GM21367 (cell line): Measurements from ENCODE around the gene SSR2.
A peak's percentile ranks its signal among the peaks of the same experiment; 100 is the strongest.
"Not testable (repeated sequence)": the region's sequence is repeated elsewhere in the genome, so short reads cannot be mapped to it uniquely, and the experiment has no call there.

Experiments used
- ATAC-seq: cut with Tn5 transposase; IDR thresholded peaks from one replicate; pipeline ENCODE4 v1.9.1; 2021; ENCODE audit not compliant: unreplicated experiment

The SSR2 gene

DNA sequence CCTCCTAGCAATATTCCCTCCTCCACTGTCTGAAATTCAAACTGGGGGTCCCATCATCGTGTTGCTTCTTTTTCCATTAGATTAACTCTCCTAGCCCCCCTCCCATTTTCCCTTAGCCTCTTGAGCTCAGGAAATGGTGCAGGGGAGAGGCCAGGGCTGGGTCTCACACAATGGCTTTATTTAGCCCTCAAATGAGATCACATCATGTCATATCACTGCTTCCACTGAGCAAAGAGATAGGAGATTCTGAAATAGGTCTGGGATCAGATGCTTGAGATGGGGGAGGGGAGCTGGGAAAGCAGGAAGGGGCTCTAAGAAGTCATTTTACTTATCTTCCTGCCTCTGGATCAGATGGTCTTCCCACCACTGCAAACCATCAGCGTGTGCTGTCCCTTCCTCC, 24.6 kb downstream of the SSR2 start:
- no peak for ATAC-seq

DNA sequence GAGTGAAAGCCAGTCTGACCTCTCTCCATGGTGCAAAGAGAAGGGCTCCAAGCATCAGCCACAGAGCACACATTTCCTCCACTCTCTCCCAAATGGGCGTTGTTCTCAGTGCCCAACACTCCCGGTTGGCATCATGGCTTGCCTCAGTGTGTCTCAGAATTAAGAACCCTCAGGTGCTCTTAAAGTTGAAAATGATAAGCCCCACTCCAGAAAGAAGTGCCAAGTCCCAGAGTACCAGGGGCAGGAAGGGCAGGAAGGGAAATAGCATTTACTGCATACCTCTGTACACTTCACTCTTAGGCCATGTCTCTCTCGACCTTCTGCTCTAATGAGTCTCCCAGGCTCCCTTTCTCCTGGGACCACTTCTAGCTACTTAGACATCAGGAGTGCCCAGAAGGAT, 27.2 kb downstream of the SSR2 start:
- no peak for ATAC-seq

DNA sequence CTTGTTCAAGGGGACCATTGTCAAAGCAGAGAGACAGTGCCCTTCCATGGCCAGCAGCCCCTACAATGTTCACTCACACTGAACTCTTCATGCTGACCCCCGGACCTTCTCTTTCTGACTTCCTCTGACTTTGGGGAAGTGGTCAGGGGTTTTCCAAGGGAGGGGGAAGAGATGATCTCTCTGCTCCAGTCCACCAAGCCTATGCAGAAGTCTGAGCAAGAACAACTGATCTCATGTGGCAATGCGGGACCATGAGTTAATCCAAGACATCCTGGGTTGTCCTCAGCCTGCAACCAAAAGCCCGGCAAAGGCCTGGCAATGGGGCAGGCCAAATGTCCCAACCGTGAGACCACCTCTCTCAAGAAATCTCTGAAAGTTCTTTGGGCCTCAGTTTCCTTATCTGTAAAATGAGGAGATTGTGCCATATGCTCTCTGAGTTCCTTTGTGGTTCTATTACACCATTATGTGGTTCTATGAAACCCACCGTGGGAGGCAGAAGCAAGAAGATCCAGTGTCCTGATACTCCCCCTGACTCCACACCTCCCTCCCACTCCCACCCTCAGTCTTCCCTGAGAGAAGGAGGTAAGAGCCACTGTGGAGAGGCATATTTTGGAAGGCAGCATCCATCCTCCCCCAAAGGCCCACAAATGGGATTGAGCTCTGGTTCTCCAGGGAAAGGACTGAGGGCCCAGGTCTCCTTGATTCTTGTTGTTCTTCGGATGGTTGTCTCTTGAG, 30.6 kb downstream of the SSR2 start:
- ATAC-seq = no peak

DNA sequence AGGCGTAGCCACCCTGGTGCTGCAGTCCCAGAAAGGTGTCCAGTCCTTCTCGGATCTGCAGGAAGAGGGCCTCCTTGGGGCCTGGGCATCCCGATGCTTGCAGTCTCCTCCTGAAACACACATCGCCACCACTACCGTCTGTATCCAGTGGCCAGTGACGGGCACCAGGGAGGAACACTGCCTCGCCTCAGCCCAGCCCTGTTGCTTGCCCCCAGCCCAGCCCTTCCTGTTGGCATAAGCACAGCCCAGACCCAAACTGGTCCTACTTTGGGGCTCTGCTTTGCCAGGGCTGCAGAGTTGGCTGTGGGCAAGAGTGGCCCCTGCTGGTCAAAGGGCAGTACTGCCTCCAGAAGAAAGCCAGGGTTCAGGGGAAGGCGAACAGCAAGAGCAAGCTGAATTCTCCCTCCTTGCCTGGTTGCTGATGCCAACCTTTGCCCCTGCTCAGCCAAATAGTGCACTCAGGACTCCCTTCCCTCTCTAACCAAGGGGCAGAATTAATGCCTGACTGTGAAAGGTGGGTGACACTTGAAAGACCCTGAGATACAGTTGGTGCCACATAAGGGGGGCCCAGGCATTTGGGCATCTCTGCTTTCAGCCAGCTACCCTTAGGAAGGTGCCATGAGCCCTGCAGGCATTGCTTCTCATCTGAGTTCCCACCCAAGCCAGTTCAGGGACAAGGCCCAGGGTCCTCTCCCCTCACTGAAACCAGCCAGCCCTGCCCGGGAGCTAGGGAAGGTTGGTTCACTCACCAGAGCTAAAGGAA, 31.3 kb downstream of the SSR2 start:
- no peak for ATAC-seq

DNA sequence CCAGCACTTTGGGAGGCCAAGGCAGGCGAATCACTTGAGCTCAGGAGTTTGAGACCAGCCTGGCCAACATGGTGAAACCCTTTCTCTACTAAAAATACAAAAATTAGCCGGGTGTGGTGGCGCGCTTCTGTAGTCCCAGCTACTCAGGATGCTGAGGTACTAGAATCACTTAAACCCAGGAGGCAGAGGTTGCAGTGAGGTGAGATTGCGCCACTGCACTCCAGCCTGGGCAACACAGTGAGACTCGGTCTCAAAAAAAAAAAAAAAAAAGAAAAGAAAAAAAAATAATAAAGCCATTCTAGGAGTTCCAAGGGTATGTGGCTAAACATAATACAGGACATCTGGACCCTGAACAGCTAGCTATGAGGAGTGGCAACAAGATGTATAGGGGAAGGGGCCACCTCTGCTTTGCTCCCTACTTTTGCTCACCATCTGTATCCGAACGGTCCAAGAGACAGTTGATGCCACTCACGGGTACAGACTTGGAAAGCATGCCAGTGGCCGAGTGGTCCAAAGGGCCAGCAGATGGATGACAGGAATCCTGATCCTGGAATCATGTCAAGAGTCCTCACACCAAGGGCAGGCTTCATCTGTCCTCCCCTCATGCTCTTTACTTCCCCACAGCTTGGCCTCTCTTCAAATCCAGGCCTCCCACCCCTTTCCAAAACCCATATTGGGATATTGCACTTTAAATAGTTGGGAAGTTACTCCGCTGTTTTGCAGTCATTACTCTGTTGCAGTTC, 35.7 kb downstream of the SSR2 start:
- not testable (repeated sequence) for ATAC-seq

DNA sequence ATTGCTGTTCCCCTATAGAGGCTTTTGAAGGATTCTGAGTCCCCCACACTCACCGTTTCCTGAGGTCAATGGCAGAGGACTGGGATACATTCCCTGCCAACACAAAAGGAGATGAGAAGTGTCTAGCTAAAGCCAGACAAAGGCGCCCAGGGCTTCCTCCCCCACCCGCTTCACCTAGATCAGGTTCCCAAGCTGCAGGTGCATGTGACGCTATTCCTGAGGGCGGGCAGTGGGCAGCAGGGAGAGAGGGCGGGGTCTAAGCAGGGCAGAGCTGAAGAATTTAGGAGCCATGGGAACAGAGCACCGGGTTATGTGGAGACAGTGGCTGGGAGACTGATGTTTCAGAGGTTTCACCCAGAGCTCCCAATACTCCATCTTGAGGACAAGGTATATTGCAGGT, 36.4 kb downstream of the SSR2 start:
- ATAC-seq = no peak

DNA sequence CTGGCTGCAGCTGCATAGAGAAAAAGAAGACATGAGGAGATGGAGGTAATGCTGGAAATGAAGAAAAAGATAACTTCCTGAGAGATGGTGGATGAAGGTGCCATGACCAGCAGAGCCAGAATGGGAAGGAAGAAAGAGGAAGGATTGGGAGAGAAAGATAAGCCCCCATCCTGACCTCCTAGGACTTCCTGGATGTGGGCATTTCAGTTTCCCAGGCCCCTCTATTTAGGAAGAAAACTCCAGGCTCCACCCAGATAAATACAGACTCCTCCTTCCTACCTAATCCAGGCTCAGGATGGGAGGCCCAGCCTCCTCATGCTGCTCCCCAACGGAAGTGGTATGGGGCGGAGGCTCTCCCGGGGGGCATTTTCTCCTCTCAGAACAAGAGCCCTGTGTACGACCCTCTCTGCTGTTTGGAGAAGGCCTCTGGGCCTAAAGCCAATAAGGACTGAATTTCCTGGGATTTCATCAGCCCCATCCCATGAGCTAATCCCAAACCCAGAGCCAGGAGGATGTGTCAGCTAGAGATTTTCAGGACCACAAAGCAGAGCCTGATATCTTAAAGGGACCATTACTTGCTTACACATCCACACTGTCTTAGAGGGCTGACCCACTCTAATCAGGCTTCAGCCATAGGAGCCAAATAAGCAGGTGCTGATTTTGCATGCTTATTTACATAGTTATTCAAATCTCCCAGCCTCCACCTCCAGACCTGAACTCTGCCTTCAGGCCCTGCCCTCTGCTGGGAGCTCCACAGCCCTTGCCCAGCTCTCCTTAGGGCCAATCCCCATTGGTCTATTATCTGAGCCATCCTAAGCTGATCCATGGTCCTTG, 37.3 kb downstream of the SSR2 start:
- ATAC-seq = no peak

DNA sequence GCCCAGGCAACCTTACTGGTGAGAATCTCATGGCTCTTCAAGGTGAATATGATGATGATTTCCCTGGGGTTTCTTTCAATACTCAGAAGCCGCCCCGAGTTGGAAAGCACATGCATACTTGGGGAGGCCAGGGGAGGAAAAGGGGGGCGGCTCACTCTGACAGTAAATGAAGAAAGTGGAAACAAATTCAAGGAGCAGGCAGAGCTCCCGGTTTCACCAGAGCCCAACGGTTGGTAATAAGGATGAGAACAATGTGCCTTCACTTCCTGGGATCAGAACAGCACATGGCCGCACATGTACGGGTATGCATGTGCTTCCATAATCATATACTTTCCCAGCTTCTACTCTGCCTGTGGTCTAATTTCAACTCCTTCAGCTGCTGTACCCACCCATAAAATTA, 38.6 kb downstream of the SSR2 start:
- no peak for ATAC-seq

DNA sequence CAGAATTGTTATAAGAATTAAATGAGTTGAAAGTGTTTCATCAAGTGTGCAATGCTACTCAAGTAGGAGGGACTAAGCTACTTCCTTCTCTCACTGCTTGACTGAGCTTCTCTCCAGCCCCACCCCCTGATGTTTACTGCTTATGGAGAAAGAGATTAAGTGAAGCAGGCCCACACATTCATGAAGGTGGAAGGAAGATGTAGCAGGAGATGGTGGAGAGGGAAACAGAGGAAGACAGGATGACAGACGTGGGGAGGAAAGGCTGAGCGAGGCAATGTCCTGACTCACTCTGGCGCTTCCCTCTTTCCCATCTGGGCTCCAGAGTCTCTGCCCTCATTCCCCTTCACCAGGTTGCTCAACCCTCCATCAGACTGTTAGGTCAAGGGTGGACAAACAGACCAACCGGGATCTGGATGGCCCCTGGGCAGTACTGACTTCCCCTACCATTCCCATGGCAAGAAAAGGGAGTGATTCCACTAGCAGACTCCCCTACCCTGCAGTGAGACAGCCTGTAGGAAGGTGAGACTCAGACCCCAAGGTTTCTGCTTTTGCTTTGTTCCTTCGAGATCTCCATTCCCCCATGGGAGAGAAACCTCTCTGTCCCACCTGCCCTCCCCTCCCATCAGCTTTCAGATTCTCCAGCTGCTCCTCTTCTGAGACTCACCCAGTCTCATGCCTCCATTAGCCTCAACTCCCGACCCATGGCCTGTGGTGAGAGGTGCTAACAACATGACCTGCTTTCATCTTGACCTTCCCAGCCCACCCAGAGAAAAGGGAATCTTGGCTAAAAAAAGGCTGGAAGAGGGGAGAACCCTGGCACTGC, 39.3 kb downstream of the SSR2 start:
- no peak for ATAC-seq

DNA sequence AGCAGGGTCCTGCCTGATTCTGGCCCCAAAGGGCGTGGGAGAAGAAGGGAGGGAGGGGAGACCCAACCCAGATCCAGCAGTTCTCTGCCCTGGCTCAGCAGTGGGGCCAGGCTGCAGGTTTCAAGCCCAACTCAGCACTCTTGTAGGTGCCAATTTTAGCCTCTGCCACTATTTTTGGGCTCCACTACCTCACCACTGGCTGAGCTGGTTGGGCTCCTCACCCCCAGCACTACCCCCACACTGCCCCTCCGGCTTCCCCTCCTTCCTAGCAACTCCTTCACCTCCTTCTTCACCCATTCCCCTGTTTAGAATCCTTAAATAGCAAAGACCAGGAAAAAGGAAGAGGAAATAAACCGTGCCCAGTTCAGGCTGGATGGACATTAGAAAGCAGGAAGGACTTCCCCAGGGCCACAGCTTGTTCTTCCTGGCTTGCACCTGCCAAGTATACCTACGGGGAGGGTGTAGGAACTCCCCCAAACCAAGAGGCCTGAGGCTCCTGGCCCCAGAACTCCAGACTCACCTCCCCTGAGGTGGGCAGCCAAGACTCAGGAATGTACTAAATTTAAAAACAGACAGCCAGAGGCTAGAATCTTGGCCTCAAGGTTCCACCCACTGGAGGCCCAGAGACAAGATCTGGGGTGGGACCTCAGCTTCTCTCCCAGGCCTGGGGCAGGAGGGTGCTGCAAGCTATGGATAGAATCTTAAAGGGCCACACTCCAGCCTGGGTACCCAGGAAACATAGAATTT, 41.0 kb downstream of the SSR2 start:
- no peak for ATAC-seq

DNA sequence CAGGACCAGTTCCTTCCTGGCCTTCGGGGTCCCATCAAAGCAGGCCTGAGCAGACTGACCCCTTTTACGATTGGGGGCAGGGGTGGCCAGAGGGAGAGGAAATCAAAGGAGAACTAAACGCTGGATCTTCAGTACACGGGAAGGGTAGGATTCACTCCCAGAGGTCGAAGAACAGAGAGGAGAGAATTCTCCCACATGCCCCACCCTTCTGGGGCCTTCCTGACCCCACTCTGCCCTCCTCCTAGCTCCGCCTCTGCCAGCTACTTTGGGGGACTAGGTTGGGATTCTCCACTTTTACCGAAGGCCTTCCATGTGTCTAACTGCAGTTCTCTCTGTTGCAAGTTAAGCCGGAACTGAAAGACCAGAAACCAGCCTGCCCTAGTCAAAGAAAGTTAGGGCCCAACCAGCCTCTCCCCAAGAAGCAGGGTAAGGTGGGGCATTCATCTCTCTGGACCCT, 41.8 kb downstream of the SSR2 start:
- ATAC-seq = no peak

DNA sequence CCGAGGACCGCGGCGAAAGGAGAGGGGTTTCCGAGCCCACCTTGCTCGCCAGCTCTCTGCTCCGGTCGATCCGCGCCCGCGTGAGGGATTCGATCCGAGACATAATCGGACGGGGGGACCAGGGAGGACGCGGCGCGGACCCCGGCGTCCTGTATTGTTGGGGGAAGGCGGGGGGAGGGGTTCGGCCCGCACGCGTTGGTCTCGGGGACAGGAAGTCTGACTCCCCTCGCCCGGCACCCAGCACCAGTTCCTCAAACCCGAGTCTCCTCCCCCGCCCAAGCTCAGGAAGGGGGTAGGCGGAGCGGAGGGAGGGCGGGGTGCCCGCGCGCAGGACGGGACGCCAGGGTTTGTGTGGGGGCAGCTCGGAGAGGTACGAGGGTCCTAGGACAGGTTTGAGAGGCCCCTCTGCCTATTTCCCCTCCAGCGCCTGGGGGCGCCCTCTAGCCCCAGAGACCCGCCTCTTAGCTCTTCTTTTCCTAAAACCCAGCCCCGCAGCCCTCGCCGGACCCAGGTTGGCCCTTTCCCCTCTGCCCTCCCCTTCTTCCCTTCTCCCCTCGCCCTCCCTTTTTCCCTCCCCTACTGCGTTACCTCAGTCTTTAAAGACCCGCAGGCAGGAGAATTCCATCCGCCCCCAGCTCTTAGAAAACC, 42.3 kb downstream of the SSR2 start, which contains the start of gene ARHGEF2:
ARHGEF2 (minus strand) TSS at position 223 of the 648 bp plus-strand sequence; CDS start at position 103, 120 bp downstream.
- ATAC-seq = peak; percentile 45

DNA sequence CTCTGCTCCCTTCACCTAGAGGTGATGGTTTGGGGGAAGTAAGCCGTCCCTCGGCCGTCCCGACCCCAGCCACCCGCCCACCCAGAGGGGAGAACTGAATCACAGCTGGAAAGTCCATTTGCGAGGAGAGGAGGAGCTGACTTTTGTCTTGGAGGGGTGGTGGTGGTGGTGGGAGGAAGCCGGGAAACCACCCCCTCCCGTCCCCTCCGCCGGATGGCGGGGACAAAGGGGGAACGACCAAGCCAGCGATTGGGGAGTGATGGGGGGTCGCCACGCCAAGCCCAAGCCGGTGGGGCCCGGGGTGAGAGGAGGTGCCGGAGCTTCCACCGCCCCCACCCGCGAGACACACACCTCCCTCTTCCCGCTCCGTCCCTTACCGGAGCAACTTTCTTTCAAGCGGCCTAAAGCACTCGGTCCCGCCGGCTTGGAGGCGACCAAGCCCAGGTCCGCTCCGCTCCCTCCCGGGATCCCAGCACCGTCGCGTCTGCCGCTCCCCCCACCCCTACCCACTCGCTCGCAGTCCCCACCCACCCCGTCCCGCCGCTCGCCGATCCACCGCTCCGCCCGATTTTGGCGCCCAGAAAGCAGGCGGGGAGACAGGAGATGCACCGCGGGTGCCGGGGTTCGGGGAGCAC, 42.9 kb downstream of the SSR2 start:
- ATAC-seq = no peak

DNA sequence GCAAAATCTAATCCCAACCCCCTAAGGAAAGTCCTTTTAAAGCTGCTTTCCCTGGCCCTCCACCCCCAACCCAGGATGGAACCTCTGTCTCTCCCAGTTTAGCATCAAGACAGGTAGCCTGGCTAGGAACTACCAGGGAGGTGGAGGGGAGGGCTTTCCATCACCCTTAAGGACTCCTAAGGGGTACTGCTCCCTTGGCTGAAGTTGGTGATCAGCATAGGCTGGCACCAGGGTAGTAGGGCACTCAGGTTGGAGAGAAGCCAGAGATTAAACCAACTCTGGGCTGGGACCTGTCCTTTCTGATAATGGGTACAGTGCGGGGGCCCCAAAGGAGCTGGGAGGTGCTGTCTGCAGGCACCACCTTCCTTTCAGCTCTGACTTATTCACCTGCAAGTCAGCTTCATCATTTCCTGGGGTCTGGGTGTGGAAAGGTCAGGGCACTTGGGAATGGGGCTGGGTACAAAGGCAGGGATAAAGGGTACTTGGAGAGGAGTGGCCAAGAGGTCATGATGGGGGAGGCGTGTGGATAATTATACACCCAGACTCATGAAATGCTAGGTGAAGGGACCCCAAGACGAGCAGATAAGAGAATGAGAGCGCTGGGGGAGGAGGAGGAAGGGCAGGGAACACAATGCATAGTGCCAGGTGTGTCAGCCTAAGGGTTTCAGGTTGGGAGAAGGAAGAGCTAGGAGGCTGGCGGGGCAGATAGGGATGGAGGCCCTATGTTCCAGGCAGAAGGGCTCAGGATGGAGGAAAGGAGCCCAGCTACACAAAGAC, 43.6 kb downstream of the SSR2 start:
- no peak for ATAC-seq

DNA sequence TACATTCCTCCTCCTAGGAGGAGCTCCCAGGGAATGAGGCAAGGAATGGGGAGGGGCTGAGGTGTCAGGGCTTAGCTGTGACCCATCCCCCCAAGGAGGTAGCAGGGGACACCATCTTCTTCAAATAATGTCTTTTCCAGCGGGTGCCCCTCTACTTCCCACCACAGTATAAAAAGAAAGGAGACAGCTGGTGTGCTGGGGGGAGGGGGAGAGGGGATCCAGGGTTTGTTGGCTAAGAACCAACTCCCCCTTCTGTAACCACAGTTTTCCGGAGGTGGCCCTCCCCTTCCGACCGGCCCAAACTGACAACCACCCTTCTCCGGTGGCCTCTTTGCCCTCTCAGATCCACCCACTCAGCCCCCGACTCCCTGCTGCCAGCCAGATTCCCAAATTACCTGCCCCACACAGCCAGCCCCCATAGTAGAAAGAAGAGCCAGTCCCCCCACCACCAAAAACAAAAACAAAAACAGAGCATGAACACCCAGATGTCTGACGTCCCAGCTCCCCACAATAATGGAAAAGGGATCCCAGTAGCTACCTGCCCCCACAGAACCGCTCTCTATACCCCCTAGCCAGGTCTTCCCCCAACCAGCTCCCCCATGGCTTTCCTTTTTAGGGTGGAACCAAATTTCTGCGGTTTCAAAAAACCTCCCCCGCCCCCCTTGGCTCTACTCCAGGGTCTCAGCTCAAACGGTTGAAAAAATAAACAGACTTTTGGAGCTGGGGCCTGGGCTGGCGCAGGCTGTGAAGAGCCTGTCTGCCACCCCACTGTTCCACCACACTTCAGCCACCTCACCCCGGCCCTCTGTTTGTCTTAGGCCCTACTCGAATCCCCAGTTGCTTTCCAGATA, 44.5 kb downstream of the SSR2 start:
- no peak for ATAC-seq

DNA sequence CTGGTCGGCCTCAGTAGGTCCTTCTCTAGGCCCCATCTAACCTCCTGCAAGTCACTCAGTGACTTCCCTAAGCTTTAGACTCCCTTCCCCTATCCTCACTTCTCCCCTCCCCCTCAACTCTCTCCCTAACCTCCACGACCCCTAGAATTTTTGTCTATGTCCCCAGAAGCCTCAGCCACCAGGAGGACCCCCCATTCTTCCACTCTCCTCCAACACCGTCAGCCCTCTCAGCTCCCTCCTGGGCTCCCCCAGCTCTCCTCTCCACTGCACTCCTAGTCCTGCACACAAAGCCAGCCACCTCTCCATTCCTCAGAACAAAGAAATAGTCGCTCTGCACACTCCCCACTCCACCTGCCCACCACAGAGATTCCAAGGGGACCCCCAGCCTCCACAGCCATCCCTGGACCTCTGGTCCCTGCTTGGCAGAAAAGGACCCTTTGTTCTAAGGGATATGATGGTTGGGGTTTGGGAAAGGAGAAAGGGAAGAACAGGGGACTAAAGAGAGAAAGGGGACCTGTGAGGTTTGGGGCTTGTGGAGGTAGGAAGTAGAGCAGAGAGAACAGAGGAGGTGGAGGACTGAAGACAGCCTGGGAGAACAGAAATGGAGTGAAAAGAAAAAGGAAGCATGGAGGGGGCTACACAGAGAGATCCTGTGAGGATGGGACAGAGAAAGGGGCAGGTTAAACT, 45.2 kb downstream of the SSR2 start:
- no peak for ATAC-seq
